ENCODE results near the gene MRPL19.

MRPL19 gene

DNA sequence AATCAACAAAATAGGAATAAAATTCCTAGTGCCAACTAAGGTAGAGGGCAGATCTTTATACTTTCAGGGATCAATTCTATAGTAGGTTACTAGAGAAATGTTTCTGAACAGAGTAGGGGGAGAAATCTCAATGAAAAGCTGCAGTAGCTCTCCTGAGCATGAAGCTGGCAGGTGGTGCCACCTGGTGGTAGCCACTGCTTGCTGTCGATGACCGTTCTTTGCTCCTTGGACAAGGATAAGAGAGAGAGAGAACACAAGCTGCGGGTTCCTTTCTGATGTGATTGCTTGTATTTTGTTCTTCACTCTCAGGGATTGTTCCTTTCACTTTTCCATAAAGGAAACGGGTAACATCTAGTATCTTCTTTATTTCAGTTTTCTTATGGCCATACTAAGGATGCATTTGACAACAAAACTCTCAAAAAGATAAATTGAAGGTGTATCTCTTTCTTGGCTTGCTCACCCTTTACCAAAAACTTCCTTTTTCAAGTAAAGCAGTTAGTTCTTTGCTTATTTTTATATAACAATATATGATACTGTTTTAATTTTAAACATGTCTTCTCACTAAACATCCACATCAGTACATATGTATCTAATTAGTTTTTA, 18.6 kb upstream of the MRPL19 start:
- no peaks in the 10 kb centered on the region for H3K36me3 ChIP-seq
- H3K9me3 ChIP-seq = no peaks in the 10 kb centered on the region
- H3K27me3 ChIP-seq = peaks cover 0 to 10% of the 10 kb centered on the region in 2 donors
- DNase-seq = peak in 1 of 2 donors; percentile 64
- intact Hi-C loops (cut with DNase I; ENCODE audit: low total_unique reads) = no loop called here
- peak; percentile 58 to 82 for TF ChIP-seq CTCF (IDR thresholded peaks at IDR 0.05)
- no peaks in the 10 kb centered on the region for H3K4me1 ChIP-seq
- no peak overlapping the region for H3K4me3 ChIP-seq
- H3K27ac ChIP-seq = no peak overlapping the region

- Histone ChIP-seq H3K27me3 (peaks cover 0 to 11% of the 10 kb centered on the region in 2 donors), H3K27ac (no peak overlapping the region), H3K4me1 (no peaks in the 10 kb centered on the region), H3K36me3 (no peaks in the 10 kb centered on the region), H3K9me3 (no peaks in the 10 kb centered on the region), H3K4me3 (no peak overlapping the region)
- TF ChIP-seq CTCF (IDR thresholded peaks at IDR 0.05) = no peak
- DNase-seq = no peak
- intact Hi-C loops (cut with DNase I; ENCODE audit: low total_unique reads) = no loop called here
These were observed 14.4 kb upstream of the MRPL19 start for GRCh38 chr2:75632091-75632701.

DNA sequence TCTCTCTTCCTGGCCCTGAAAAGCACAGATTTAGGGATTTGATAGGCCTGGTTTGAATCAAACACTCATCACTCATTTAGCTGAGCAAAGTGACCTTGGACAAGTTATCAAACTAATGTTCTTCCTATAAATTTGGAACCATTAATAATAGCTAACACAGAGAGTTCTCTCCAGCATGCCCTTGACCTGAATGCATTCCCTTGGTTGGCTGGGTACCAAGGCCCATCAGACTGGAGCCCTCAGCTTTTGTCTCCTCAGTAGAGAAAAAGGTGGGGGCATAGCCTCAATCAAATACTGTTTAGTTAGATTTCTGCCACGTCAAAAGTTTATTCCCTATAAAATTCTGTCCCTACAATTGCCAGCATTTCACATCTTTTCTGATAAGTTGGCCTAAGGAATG, 13.8 kb upstream of the MRPL19 start:
- no peaks in the 10 kb centered on the region for H3K4me1 ChIP-seq
- peaks cover 0 to 14% of the 10 kb centered on the region in 2 donors for H3K27me3 ChIP-seq
- TF ChIP-seq CTCF (IDR thresholded peaks at IDR 0.05) = no peak
- no peak overlapping the region for H3K27ac ChIP-seq
- H3K9me3 ChIP-seq = no peaks in the 10 kb centered on the region
- DNase-seq = no peak
- no peak overlapping the region for H3K4me3 ChIP-seq
- H3K36me3 ChIP-seq = no peaks in the 10 kb centered on the region
- intact Hi-C loops (cut with DNase I; ENCODE audit: low total_unique reads) = no loop called here

- Histone ChIP-seq H3K4me1 (no peaks in the 10 kb centered on the region), H3K27ac (no peak overlapping the region), H3K27me3 (peaks cover 0 to 14% of the 10 kb centered on the region in 2 donors), H3K36me3 (no peaks in the 10 kb centered on the region), H3K9me3 (no peaks in the 10 kb centered on the region), H3K4me3 (no peak overlapping the region)
- intact Hi-C loops (cut with DNase I; ENCODE audit: low total_unique reads) = no loop called here
- DNase-seq = no peak
- TF ChIP-seq CTCF (IDR thresholded peaks at IDR 0.05) = no peak
These were observed 13.0 kb upstream of the MRPL19 start for GRCh38 chr2:75633620-75634019.

DNA sequence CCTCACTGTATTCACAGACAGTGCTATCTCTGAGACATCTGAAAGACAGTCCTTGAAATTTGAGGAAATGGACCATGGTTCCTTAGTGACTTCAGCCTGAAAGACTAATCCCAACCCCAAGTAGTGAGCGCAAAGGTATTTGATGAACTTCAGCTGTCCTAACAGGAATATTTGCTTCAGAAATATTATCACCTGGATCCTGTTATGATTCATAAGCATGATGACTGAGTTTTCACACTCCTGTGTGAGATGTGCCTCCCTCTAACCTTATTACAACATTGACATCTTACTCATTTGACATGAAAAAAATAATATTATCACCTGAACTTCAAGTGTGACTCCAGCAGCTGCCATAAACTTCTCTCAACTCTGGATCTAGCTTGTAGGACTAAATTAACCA, 11.6 kb upstream of the MRPL19 start:
- Histone ChIP-seq H3K27me3 (peaks cover 0 to 14% of the 10 kb centered on the region in 2 donors), H3K27ac (no peak overlapping the region), H3K9me3 (no peaks in the 10 kb centered on the region), H3K4me3 (no peak overlapping the region), H3K4me1 (no peaks in the 10 kb centered on the region), H3K36me3 (no peaks in the 10 kb centered on the region)
- intact Hi-C loops (cut with DNase I; ENCODE audit: low total_unique reads) = no loop called here
- TF ChIP-seq CTCF (IDR thresholded peaks at IDR 0.05) = no peak
- DNase-seq = no peak
